ENCODE measurements around the gene ESYT1. TPM values are rescaled to one million over a fixed set of nuclear protein-coding genes. Genes with fewer than 3 reads are reported as not detected.

Gene ESYT1
- total and polyA plus RNA-seq, 2 donors (not counting 3 experiments of a cell fraction or from before 2014, with no cell fraction given): 161 to 234 TPM

GRCh38 chr12:56097738-56098137 is 30.3 kb upstream of the ESYT1 start:
- Histone ChIP-seq H3K27ac (ENCODE audit: insufficient read depth, low read depth, low read length) (no peak overlapping the region), H3K9me1 (replicated peaks; ENCODE audit: control insufficient read depth, extremely low read depth, insufficient read depth, low read length) (no peaks in the 10 kb centered on the region), H3K4me1 (ENCODE audit: control insufficient read depth, extremely low read depth, insufficient read depth, low read length) (peaks cover 22% of the 10 kb centered on the region), H3K9ac (replicated peaks; ENCODE audit: extremely low read depth, insufficient read depth, low read length) (no peak overlapping the region), H3K4me3 (replicated peaks in 1 of 3; ENCODE audit: insufficient read depth in 1 of 3, low read depth in 1 of 3, low read length in 3 of 3) (no peak overlapping the region), H2AFZ (ENCODE audit: low read depth, low read length) (no peak overlapping the region), H3K79me2 (ENCODE audit: control insufficient read depth, insufficient read depth, low read length) (no peaks in the 10 kb centered on the region), H3K9me3 (replicated peaks; ENCODE audit: control insufficient read depth, insufficient read depth, low read length) (no peaks in the 10 kb centered on the region), H4K20me1 (replicated peaks; ENCODE audit: control insufficient read depth, extremely low read depth, insufficient read depth, low read length) (no peaks in the 10 kb centered on the region), H3K36me3 (ENCODE audit: control insufficient read depth in 2 of 2, extremely low read depth in 1 of 2, insufficient read depth in 2 of 2, low read length in 2 of 2) (no peaks in the 10 kb centered on the region), H3K4me2 (ENCODE audit: insufficient read depth, low read length) (no peak overlapping the region), H3K27me3 (ENCODE audit: control insufficient read depth in 2 of 2, insufficient read depth in 2 of 2, low read length in 2 of 2) (peaks cover 15 to 19% of the 10 kb centered on the region in 2 experiments)
- dilution Hi-C loops (cut with MboI; ENCODE audit: extremely low pct_ligation_motif_present, low sequenced_read_pairs): no loop called here
- DNase-seq (ENCODE audit: low read depth, low spot score): no peak
- POLR2A ChIA-PET: no interaction called here
- no peak for TF ChIP-seq MAX (IDR thresholded peaks at IDR 0.05; ENCODE audit: insufficient read depth, insufficient read length)
- TF ChIP-seq MYC (IDR thresholded peaks at IDR 0.05; ENCODE audit: low read depth, low read length): no peak
- TF ChIP-seq GATA2 (IDR thresholded peaks at IDR 0.05; ENCODE audit: insufficient read depth, insufficient read length, low read depth, low read length): no peak
- no peak for TF ChIP-seq CTCF (IDR thresholded peaks at IDR 0.05; ENCODE audit: extremely low read depth in 1 of 2, insufficient read depth in 1 of 2, low read depth in 1 of 2, low read length in 2 of 2)
- TF ChIP-seq EZH2 (IDR thresholded peaks at IDR 0.05; ENCODE audit: borderline replicate concordance, low read depth, low read length, severe bottlenecking): no peak
- no peak for TF ChIP-seq POLR2AphosphoS5 (IDR thresholded peaks at IDR 0.05; ENCODE audit: insufficient read depth, low read depth, low read length)
- TF ChIP-seq FOS (IDR thresholded peaks at IDR 0.05; ENCODE audit: borderline replicate concordance, insufficient read depth, low read length): no peak
- no peak for TF ChIP-seq JUN (IDR thresholded peaks at IDR 0.05; ENCODE audit: borderline replicate concordance, insufficient read depth, insufficient read length, low read depth)
- TF ChIP-seq POLR2A (IDR thresholded peaks at IDR 0.05; ENCODE audit: low read depth, low read length): no peak
- CTCF ChIA-PET: interaction anchor here (3.4 kb wide), 1 partner anchor 13 kb away, joined by 23 read pairs; no protein-coding TSS in a partner anchor
- BruUV-seq (replicated peaks): no TSS peak
- FAIRE-seq: no peak
- intact Hi-C loops (cut with micrococcal nuclease): no loop called here
